Activated T-helper 1 cell treated with anti-CD3 and anti-CD28 coated beads, Interleukin-12 subunit alpha, Interleukin-12 subunit beta, Interleukin-2, Interleukin-4 antibody, amounts not matched to agents 30 ng/mL and 10 ng/mL and 1 ng/mL, durations not matched to agents 14 hours and 24 hours and 36 hours (primary cell): Measurements from ENCODE around the gene SCN5A. TPM values are rescaled to one million over a fixed set of nuclear protein-coding genes. Genes with fewer than 3 reads are reported as not detected.

ENCODE experiments used
- DNase-seq: peaks from one replicate; pipeline ENCODE4 v3.0.0; 2021; ENCODE audit warnings: low spot score
- H3K27ac Mint-ChIP-seq: one replicate; pipeline ENCODE4 v1.8.0; 2021; ENCODE audit warnings: mild to moderate bottlenecking, mixed read lengths
- H3K27me3 Mint-ChIP-seq: one replicate; pipeline ENCODE4 v1.8.0; 2022; ENCODE audit warnings: mild to moderate bottlenecking, moderate library complexity, mixed read lengths; ENCODE audit not compliant: insufficient read depth
- H3K36me3 Mint-ChIP-seq: one replicate; pipeline ENCODE4 v1.8.0; 2021; ENCODE audit warnings: low read depth, mixed read lengths
- H3K4me1 Mint-ChIP-seq: one replicate; pipeline ENCODE4 v1.8.0; 2021; ENCODE audit warnings: low read depth, mixed read lengths
- H3K4me3 Mint-ChIP-seq: one replicate; pipeline ENCODE4 v1.8.0; 2021; ENCODE audit warnings: mild to moderate bottlenecking, moderate library complexity, mixed read lengths
- H3K9me3 Mint-ChIP-seq: one replicate; pipeline ENCODE4 v1.8.0; 2021; ENCODE audit warnings: mixed read lengths
- intact Hi-C: fragments of 100-400 bp; cut with micrococcal nuclease; formaldehyde crosslinking; loops from one replicate; pipeline ENCODE4 v1.15.1; 2024
- total RNA-seq: library from RNA; stranded (reverse); gene quantifications from 2 replicates; pipeline ENCODE4 v1.2.3, GENCODE V29; 2022

The SCN5A gene
- total RNA-seq, 1 donor from 2014 or later, result not detected

DNA sequence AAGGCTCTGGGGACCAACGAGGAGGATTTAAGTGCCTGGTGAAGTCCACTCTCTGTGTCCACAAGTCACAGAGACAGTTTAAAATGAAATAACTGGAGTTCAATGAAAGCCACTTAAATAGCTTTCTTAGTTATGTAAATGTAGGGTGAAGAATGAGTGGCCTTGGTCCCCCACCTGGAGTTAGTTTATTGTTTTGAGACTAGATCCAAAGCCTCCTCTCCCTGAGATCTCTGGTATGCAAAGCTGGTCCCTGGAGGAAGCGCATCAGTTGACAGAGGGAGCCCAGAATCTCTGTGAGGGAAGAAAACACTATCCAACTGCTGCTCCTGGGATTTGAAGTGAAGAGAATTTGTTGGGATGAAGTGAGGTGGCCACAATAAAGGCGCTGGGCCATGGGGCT is 112.8 kb downstream of the SCN5A start:
- Mint-ChIP-seq H3K4me3 (no peak overlapping the region), H3K4me1 (no peaks in the 10 kb centered on the region), H3K27me3 (no peaks in the 10 kb centered on the region), H3K27ac (no peak overlapping the region), H3K36me3 (peaks cover 3% of the 10 kb centered on the region), H3K9me3 (no peaks in the 10 kb centered on the region)
- no peak for DNase-seq
- intact Hi-C loops, result no loop called here

DNA sequence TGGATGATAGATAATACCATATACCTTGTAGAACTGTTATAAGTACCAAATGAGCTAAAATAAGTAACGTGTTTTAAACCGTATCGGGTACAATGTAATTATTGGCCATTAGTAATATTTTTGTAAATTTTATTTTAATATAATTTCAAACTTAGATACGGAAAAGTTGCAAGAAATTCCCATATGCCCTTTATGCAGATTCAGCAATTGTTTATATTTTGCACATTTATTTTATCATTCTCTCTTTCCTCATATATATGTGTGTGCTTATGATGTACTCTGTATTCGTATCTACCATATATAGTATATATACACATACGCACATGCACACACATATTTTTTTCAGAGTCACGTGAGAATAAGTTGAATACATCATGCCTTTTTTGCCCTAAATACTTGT is 114.9 kb downstream of the SCN5A start:
- no peak for DNase-seq
- Mint-ChIP-seq H3K4me1 (no peaks in the 10 kb centered on the region), H3K27me3 (no peaks in the 10 kb centered on the region), H3K9me3 (no peaks in the 10 kb centered on the region), H3K27ac (no peak overlapping the region), H3K36me3 (peaks cover 3% of the 10 kb centered on the region), H3K4me3 (no peak overlapping the region)
- intact Hi-C loops, result no loop called here

DNA sequence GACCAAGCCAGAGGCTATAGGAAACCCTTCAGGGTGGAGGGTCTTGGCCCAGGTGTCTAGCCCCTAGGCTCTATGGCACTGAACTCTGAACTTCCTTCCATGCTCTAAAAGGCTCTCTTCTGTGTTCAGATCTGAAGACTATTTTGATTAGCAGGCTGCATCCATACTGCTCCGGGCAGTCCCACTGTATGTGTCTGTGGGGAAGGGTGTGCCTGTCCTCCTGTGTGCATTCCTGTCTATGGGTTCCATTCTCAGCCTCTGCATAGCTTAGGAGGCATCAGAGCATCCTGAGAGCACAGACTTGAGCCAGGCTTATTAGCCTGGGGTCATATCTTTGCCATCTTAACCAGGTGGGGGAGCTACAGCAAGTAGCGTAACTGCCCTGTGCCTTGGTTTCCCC is 115.3 kb downstream of the SCN5A start:
- Mint-ChIP-seq H3K27me3 (no peaks in the 10 kb centered on the region), H3K4me1 (no peaks in the 10 kb centered on the region), H3K27ac (no peak overlapping the region), H3K4me3 (no peak overlapping the region), H3K36me3 (peaks cover 3% of the 10 kb centered on the region), H3K9me3 (no peaks in the 10 kb centered on the region)
- DNase-seq, result no peak
- intact Hi-C loops, result no loop called here

DNA sequence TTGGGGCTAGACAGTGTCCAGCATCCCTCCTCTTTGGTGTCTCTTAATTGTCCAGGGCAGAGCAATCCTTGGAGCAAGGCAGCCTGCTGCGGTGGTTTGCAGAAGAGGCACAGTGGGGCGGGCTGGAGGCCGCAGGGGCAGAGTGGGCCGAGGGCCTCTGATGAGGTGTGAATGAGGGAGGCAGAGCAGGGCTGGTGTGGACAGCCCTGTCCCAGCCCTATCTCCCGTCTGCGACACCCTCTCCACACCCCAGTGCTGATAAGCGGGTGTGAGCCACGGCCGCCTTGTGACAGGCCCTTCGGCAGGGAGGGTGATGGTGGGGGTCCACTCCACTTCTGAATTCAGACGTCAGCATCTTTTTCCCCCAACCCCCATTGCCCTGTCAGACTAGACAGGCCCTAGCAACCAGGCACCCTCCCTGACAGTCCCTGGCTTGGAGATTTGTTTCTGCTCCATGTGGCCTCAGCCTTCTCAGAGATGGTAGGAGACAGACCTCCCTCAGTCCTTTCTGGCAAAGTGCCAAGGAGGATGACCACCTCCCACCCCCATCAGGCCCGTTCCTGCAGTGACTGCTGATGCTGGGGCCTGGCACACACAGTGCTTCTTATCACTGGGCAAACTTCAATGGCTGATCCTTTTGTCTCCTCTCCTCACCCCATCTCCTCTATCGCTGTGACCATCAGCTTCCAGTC is 116.1 kb downstream of the SCN5A start:
- no peak for DNase-seq
- Mint-ChIP-seq H3K9me3 (no peaks in the 10 kb centered on the region), H3K27me3 (no peaks in the 10 kb centered on the region), H3K36me3 (peaks cover 3% of the 10 kb centered on the region), H3K4me1 (no peaks in the 10 kb centered on the region), H3K27ac (no peak overlapping the region), H3K4me3 (no peak overlapping the region)
- intact Hi-C loops, result no loop called here

DNA sequence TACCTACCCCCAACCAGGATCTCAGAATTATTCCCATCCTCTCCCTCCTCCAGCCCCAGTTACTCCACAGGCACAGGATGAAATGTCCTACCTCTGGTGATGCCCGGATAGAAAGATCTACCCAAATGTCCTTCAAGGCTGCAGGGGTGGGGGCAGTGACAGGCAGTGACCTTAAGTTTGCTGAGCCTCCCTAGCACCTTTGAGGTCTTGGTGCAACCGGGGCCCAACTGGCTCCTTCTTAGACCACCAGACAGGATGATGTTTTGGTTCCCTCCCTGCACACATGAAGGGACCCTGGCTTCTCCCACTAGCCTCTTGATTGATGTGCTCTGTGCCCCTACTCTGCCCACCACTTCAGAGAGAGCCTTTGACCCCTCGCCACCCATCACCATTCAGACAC is 117.0 kb downstream of the SCN5A start:
- DNase-seq, result no peak
- no peaks in the 10 kb centered on the region for H3K27me3 Mint-ChIP-seq
- H3K9me3 Mint-ChIP-seq, result no peaks in the 10 kb centered on the region
- H3K4me3 Mint-ChIP-seq, result no peak overlapping the region
- no peak overlapping the region for H3K27ac Mint-ChIP-seq
- H3K4me1 Mint-ChIP-seq, result no peaks in the 10 kb centered on the region
- peaks cover 5% of the 10 kb centered on the region for H3K36me3 Mint-ChIP-seq
- intact Hi-C loops, result no loop called here

DNA sequence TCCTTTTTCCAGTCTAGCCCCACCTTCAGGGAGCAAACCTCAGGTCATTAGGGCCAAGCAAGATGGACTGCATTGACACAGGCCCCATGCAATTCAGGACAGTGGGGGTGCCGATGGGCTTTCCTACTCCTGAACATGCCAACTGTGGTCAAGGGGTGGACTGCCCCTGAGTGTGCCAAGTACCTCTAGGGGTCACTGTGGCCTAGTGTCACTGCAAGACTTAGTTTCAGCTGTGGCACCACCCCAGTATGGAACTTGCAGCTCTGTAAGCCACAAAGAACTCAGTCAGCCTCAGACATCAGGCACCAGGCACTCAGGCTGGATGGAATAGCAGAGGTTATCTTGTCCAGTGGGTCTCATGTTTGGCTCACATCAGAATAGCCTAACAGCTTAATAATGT is 121.0 kb downstream of the SCN5A start:
- Mint-ChIP-seq H3K9me3 (no peaks in the 10 kb centered on the region), H3K4me3 (no peak overlapping the region), H3K36me3 (peaks cover 19% of the 10 kb centered on the region), H3K27me3 (no peaks in the 10 kb centered on the region), H3K4me1 (no peaks in the 10 kb centered on the region), H3K27ac (no peak overlapping the region)
- intact Hi-C loops, result no loop called here
- DNase-seq, result no peak

DNA sequence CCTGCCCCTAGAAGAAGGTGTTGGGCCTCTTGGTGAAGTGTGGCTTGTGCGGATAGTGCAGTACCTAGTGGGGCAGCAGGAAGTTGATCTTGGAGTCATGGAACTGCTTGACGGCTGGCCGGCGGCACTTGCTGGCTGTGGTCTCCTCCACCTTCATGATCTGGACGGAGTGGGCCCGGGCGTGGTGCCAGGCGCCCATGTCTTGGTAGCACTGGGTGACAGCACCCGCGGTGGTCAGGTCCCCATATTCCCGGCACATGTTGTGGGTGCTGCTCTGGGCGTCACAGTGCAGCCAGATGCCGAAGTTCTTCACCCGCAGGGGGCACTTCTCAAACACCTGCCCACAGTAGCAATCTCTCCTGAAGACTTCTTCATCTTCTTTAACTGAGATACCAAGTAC is 122.7 kb downstream of the SCN5A start:
- no peaks in the 10 kb centered on the region for H3K9me3 Mint-ChIP-seq
- H3K27ac Mint-ChIP-seq, result no peak overlapping the region
- no peaks in the 10 kb centered on the region for H3K4me1 Mint-ChIP-seq
- DNase-seq, result no peak
- intact Hi-C loops, result no loop called here
- H3K36me3 Mint-ChIP-seq, result peaks cover 19% of the 10 kb centered on the region
- H3K4me3 Mint-ChIP-seq, result no peak overlapping the region
- H3K27me3 Mint-ChIP-seq, result no peaks in the 10 kb centered on the region

DNA sequence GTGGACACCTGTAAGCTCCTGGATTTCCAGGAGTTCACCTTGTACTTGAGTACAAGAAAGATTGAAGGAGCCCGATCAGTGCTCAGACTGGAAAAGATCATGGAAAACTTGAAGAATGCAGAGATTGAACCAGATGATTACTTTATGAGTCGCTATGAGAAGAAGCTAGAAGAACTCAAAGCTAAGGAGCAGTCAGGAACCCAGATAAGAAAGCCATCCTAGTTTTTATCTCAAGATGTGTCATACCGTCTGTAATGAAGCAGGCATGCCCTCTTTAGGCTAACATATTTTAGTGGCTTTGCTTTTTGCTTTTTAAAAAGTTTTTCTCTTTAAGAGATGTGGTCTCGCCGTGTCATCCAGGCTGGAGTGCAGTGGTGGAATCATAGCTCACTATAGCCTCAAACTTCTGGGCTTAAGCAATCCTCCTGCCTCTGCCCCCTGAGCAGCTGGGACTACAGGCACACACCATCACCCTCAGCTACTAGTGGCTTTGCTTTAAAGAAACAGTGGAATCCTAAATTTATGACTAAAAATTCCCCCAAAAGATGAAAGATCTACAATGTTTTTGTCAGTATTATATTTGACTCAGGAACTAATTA is 125.2 kb downstream of the SCN5A start:
- intact Hi-C loops, result no loop called here
- H3K27me3 Mint-ChIP-seq, result no peaks in the 10 kb centered on the region
- peaks cover 23% of the 10 kb centered on the region for H3K36me3 Mint-ChIP-seq
- H3K9me3 Mint-ChIP-seq, result no peaks in the 10 kb centered on the region
- DNase-seq, result no peak
- peaks cover 25% of the 10 kb centered on the region for H3K4me1 Mint-ChIP-seq
- no peak overlapping the region for H3K27ac Mint-ChIP-seq
- H3K4me3 Mint-ChIP-seq, result no peak overlapping the region

DNA sequence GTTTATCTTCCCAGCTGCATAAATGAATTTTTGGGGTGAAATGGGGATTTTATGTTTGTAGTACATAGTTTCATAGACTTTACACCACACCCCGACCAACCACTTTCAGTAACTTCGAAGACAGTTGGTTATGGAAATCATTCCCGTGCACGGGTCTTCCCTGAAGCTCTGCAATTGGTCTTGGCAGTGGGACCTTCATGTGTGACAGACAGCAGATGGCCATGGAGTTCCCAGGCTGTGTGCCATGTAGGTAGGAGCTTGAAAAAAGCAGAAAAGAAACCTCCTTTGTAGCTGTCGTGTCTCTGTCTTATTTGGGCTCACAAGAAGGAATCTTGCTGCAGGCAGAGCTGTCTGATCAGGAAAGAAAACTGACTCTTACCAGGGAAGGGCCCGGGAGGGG is 127.5 kb downstream of the SCN5A start:
- no peak overlapping the region for H3K27ac Mint-ChIP-seq
- no peaks in the 10 kb centered on the region for H3K9me3 Mint-ChIP-seq
- H3K27me3 Mint-ChIP-seq, result no peaks in the 10 kb centered on the region
- peaks cover 33% of the 10 kb centered on the region for H3K4me1 Mint-ChIP-seq
- H3K36me3 Mint-ChIP-seq, result peaks cover 22% of the 10 kb centered on the region
- no peak overlapping the region for H3K4me3 Mint-ChIP-seq
- DNase-seq, result no peak
- intact Hi-C loops, result no loop called here

DNA sequence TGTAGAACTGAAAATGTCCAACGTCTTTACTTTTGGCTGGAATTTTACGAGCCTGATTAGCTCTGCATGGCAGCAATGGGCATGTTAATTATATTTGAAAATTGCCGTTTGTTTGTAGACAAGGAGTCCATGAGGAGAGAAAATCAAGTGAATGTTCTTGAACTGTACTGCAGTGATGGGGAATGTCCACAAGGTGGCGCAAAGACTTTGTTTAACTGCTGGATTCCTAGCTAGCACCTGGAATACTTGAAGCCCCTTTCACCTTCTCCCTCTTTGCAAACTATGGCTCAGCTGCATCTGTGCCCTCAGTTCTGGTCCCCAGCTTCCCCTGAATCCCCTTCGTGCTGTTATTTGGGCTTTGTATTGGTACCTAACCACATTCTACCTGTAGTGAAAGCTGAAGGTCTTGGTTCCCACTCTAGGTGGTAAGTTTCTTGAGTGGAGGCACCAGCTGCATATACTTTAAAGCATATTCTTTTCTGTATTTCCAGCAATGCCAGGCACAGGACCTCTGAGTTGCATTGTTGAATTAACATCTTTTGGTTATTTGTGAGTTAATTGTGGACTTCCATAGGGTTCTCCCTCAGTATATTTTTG is 128.0 kb downstream of the SCN5A start:
- Mint-ChIP-seq H3K9me3 (no peaks in the 10 kb centered on the region), H3K4me1 (peaks cover 33% of the 10 kb centered on the region), H3K27me3 (no peaks in the 10 kb centered on the region), H3K27ac (no peak overlapping the region), H3K36me3 (peaks cover 22% of the 10 kb centered on the region), H3K4me3 (no peak overlapping the region)
- intact Hi-C loops, result loop anchor here (1.0 kb wide), 6 partner anchors 25 to 479 kb away; partner anchors contain the start of gene EXOG
- peak; percentile 37 for DNase-seq

DNA sequence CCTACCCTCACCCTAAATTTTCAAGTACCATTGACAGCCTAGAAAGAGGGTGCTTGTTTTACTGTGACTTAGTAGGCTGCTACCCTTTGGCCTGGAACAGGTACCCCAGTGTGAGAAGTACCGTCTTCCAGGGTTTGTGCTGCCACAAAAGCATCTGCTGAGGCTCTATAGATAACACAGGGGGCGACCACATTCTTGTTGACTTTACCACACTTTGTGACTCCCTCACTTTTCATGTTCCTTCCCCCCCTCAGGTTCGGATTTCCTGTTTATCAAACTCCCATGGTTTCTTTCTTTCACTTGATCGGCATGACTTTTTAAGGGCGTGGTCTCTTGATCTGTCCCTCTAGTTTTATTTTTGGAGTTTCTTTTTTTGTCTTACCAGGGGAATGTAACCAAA is 129.8 kb downstream of the SCN5A start:
- Mint-ChIP-seq H3K27ac (peak overlapping the region; percentile 57), H3K4me3 (peak overlapping the region; percentile 61), H3K9me3 (no peaks in the 10 kb centered on the region), H3K27me3 (no peaks in the 10 kb centered on the region), H3K4me1 (peaks cover 33% of the 10 kb centered on the region), H3K36me3 (peaks cover 14% of the 10 kb centered on the region)
- intact Hi-C loops, result no loop called here
- peak; percentile 15 for DNase-seq

DNA sequence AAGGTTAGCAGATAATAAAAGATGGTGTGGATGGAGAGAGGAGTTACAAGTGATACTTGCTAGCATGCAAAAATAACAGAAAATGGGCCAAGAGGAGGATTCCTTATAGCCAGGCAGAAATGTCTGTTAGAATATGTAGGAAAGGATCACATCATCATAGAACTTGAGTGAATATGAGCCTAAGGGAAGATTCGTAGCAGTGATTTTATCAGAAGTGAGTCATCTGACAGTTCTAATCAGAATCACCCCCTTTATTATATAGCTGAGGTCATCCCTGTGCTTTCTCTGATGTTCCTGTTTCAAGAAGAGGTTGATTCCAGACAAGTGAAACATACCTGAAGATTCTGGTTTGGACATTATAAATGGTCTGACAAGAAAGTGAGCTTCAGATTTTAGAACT is 130.5 kb downstream of the SCN5A start:
- H3K4me1 Mint-ChIP-seq, result peaks cover 33% of the 10 kb centered on the region
- H3K9me3 Mint-ChIP-seq, result no peaks in the 10 kb centered on the region
- no peak overlapping the region for H3K27ac Mint-ChIP-seq
- intact Hi-C loops, result no loop called here
- H3K36me3 Mint-ChIP-seq, result peaks cover 13% of the 10 kb centered on the region
- H3K4me3 Mint-ChIP-seq, result no peak overlapping the region
- no peaks in the 10 kb centered on the region for H3K27me3 Mint-ChIP-seq
- no peak for DNase-seq

DNA sequence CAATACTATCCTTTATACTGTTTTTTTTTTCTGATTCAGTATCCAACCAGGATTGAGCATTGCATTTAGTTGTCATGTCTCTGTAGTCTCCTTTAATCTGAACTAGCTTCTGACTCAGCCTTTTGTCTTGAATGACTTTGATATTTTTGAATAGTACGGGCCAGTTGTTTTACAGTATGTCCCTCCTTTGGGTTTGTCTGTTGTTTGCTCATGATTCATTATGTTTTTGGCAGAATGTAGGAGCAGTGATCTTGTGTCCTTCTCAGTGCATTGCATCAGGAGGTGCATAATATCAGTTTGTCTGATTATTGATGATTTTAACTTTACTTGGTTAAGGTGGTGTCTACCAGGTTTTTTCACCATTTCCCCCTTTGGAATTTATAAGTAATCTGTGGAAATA is 132.8 kb downstream of the SCN5A start:
- Mint-ChIP-seq H3K4me1 (peaks cover 32% of the 10 kb centered on the region), H3K4me3 (no peak overlapping the region), H3K27ac (no peak overlapping the region)

More for the DNA sequence above, 132.8 kb downstream of the SCN5A start:
- H3K27me3 Mint-ChIP-seq, result no peaks in the 10 kb centered on the region
- no peak for DNase-seq
- H3K36me3 Mint-ChIP-seq, result peaks cover 17% of the 10 kb centered on the region
- no peaks in the 10 kb centered on the region for H3K9me3 Mint-ChIP-seq
- intact Hi-C loops, result no loop called here
